ENCODE measurements around the gene FAM120AOS. TPM values are rescaled to one million over a fixed set of nuclear protein-coding genes. Genes with fewer than 3 reads are reported as not detected.
A peak's percentile ranks its signal among the peaks of the same experiment; 100 is the strongest.

FAM120AOS gene
- total RNA-seq, 2 experiments from 2014 or later: 45.6 to 50.3 TPM

GRCh38 chr9:93483497-93483896, 30.1 kb upstream of the FAM120AOS start:
- TF ChIP-seq CTCF (IDR thresholded peaks at IDR 0.05): no peak
- H3K36me3 ChIP-seq (ENCODE audit: insufficient read depth, low read length): peaks cover 61% of the 10 kb centered on the region
- Mint-ChIP-seq H3K4me1 (ENCODE audit: low read depth) (peaks cover 48% of the 10 kb centered on the region), H3K9me3 (no peaks in the 10 kb centered on the region), H3K27me3 (no peaks in the 10 kb centered on the region), H3K36me3 (ENCODE audit: low read depth) (peaks cover 85% of the 10 kb centered on the region), H3K27ac (no peak overlapping the region), H3K4me3 (no peak overlapping the region)
- intact Hi-C loops (cut with DNase I, micrococcal nuclease): no loop called here
- CTCF ChIA-PET: interaction anchor here (0.9 kb wide), 1 partner anchor 9 kb away, joined by 6 read pairs; no protein-coding TSS in a partner anchor
- ATAC-seq (ENCODE audit: poor library complexity) (no peak), DNase-seq (no peak)
- no peaks in the 10 kb centered on the region for H3K9me3 ChIP-seq (ENCODE audit: control insufficient read depth in 1 of 2, insufficient read depth in 1 of 2, low read length in 2 of 2)
- H3K27ac ChIP-seq (ENCODE audit: low read depth in 1 of 2, low read length in 2 of 2): no peak overlapping the region
- H3K4me3 ChIP-seq (ENCODE audit: low read length): no peak overlapping the region
- POLR2A ChIA-PET: no interaction called here
- no peaks in the 10 kb centered on the region for H3K27me3 ChIP-seq (ENCODE audit: control insufficient read depth in 1 of 2, insufficient read depth in 2 of 2, low read length in 2 of 2)
- H3K4me1 ChIP-seq (ENCODE audit: insufficient read depth, low read length): peaks cover 15% of the 10 kb centered on the region

GRCh38 chr9:93480728-93481324, 27.4 kb upstream of the FAM120AOS start:
- Mint-ChIP-seq H3K36me3 (ENCODE audit: low read depth) (peaks cover 83% of the 10 kb centered on the region), H3K4me3 (no peak overlapping the region), H3K4me1 (ENCODE audit: low read depth) (peaks cover 49% of the 10 kb centered on the region), H3K27ac (peak overlapping the region; percentile 14), H3K27me3 (no peaks in the 10 kb centered on the region), H3K9me3 (no peaks in the 10 kb centered on the region)
- no peak for TF ChIP-seq CTCF (IDR thresholded peaks at IDR 0.05)
- Histone ChIP-seq H3K4me1 (ENCODE audit: insufficient read depth, low read length) (peaks cover 9% of the 10 kb centered on the region), H3K27ac (ENCODE audit: low read depth in 1 of 2, low read length in 2 of 2) (no peak overlapping the region), H3K9me3 (ENCODE audit: control insufficient read depth in 1 of 2, insufficient read depth in 1 of 2, low read length in 2 of 2) (no peaks in the 10 kb centered on the region), H3K4me3 (ENCODE audit: low read length) (no peak overlapping the region), H3K36me3 (ENCODE audit: insufficient read depth, low read length) (peaks cover 61% of the 10 kb centered on the region), H3K27me3 (ENCODE audit: control insufficient read depth in 1 of 2, insufficient read depth in 2 of 2, low read length in 2 of 2) (no peaks in the 10 kb centered on the region)
- DNase-seq: no peak
- CTCF ChIA-PET: no interaction called here
- POLR2A ChIA-PET: no interaction called here
- intact Hi-C loops (cut with DNase I, micrococcal nuclease): no loop called here
- no peak for ATAC-seq (ENCODE audit: poor library complexity)

GRCh38 chr9:93480262-93480661, 26.9 kb upstream of the FAM120AOS start:
- no peaks in the 10 kb centered on the region for H3K9me3 Mint-ChIP-seq
- no peaks in the 10 kb centered on the region for H3K9me3 ChIP-seq (ENCODE audit: control insufficient read depth in 1 of 2, insufficient read depth in 1 of 2, low read length in 2 of 2)
- no peak overlapping the region for H3K4me3 ChIP-seq (ENCODE audit: low read length)
- peaks cover 55% of the 10 kb centered on the region for H3K36me3 ChIP-seq (ENCODE audit: insufficient read depth, low read length)
- H3K27me3 ChIP-seq (ENCODE audit: control insufficient read depth in 1 of 2, insufficient read depth in 2 of 2, low read length in 2 of 2): no peaks in the 10 kb centered on the region
- no peak overlapping the region for H3K27ac ChIP-seq (ENCODE audit: low read depth in 1 of 2, low read length in 2 of 2)
- H3K27ac Mint-ChIP-seq: no peak overlapping the region
- peaks cover 84% of the 10 kb centered on the region for H3K36me3 Mint-ChIP-seq (ENCODE audit: low read depth)
- no peaks in the 10 kb centered on the region for H3K27me3 Mint-ChIP-seq
- TF ChIP-seq CTCF (IDR thresholded peaks at IDR 0.05): no peak
- DNase-seq: no peak
- ATAC-seq (ENCODE audit: poor library complexity): no peak
- no peak overlapping the region for H3K4me3 Mint-ChIP-seq
- intact Hi-C loops (cut with DNase I, micrococcal nuclease): no loop called here
- H3K4me1 Mint-ChIP-seq (ENCODE audit: low read depth): peaks cover 50% of the 10 kb centered on the region
- peaks cover 9% of the 10 kb centered on the region for H3K4me1 ChIP-seq (ENCODE audit: insufficient read depth, low read length)
- CTCF ChIA-PET: no interaction called here
- POLR2A ChIA-PET: no interaction called here
